Ramos (cell line): ENCODE data around the gene NOL12.

Source experiments
- in situ Hi-C: fragments of 300-500 bp; cut with MboI; formaldehyde crosslinking; loops from one replicate; pipeline ENCODE4 v1.14.3; 2022; ENCODE audit warnings: low sequenced_read_pairs; ENCODE audit not compliant: unreplicated experiment

The NOL12 gene

DNA sequence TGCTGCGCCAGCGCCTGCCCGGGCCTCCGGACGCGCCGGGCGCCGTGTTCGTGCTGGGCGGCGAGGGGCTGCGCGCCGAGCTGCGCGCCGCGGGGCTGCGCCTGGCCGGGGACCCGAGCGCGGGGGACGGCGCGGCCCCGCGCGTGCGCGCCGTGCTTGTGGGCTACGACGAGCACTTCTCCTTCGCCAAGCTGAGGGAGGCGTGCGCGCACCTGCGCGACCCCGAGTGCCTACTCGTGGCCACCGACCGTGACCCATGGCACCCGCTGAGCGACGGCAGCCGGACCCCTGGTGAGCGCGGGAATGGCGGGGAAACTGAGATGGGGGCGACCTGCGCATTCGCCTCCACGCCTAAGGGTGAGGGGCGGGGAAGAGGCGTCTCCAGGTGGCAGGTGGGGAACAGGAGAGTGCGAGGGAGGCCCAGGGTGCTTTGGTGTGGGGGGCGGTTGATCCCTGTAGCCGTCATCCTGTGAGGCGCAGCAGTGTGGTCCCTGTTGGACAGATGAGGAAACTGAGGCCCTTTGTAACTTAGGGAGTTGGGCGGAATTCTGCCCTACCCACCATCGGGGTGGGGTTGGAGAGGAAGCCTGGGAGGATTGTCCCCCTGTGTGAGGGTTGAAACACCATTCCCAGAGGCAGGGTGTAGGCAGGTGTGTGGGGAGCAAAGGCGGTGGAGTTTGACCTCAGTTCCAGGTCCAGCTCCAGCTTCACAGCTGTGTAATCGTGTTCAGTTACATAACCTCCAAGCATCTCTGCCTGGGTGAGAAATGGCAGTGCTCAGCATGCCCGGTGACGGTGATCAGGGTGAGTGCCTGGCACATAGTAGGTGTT lies 26.9 kb upstream of the NOL12 start:
- in situ Hi-C loops, result no loop called here

DNA sequence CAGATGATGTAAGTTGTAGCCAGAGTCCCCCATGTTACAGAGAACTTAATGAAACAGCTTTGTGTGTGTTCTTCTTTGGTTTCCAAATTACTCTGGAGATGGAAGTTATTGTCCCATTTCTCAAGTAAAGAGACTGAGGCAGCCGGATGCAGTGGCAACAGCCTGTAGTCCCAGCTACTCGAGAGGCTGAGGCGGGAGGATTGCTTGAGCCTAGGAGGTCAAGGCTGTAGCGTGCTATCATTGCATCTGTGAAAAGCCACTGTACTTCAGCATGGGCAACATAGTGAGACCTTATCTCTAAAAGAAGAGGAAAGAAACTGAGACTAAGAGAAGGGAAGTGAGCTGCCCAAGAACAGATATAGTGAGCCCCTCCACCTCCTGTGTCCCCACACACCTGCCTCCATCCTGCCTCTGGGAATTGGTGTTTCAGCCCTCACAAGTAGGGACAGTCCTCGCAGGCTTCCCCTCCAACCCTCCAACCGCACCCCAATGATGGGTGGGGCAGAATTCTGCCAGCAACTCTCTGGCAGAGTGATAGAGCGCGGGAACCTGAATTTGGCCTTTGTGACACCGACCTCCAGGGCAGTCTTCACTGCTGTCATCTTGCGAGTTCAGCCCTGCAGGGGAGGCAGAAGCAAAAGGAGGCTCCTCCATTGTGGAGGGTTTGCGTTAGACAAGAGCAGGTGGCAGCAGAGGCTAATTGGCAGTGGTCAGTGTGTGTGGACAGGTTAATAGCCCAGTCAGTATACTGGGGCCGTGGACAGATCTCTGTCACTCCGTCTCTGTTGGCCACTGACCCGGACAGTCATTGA lies 26.0 kb upstream of the NOL12 start:
- in situ Hi-C loops, result no loop called here

DNA sequence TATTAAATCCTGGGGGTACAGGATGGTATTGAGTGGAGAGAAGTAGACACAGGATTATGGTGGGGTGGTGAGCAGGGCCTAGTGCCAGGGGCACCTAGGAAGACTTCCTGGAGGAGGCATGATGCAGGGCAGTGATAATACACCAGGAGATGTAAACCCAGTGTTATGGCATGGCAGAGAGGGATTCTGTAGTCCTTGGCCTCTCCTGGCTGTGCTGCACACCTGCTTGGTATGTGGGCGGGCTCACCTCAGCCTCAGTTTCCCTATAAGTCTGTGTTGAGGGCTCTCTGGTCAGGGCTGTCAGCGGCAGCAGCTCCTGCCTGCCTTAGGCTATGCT lies 25.5 kb upstream of the NOL12 start:
- in situ Hi-C loops, result no loop called here

DNA sequence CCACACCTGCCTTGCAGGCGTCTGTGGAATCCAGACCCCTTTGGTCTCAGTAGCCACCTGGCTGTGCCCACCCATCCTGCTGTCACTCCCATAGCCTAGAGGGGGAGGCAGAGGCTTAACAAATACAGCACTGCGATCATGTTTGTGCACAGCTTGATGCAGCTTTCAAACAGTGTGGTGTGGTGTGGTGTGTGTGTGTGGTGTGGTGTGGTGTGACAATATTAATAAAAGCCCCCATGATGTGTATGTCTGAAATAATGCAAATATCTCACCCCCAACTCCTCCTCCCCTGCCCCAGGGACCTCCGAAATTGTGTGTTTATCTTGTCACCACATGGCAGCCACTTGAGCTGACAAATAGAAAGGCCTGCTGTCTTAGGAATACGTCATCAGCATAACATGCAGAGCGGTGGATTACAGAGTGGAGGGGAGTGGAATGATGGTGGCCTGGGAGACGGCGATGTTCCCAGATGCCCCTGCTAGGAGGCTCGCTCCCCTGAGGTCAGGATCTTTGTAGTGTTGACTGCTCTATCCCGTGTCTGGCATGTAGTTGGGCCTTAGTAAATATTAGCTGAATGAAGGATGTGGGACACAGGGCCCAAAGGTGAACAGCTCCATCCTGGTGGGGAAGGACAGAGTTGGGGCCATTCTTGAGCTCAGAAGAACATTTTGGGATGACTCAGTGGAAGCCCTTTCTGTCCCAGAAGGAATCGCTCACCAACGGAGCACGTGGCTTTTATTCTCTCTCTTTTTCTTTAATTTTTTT lies 24.8 kb upstream of the NOL12 start:
- in situ Hi-C loops, result no loop called here

DNA sequence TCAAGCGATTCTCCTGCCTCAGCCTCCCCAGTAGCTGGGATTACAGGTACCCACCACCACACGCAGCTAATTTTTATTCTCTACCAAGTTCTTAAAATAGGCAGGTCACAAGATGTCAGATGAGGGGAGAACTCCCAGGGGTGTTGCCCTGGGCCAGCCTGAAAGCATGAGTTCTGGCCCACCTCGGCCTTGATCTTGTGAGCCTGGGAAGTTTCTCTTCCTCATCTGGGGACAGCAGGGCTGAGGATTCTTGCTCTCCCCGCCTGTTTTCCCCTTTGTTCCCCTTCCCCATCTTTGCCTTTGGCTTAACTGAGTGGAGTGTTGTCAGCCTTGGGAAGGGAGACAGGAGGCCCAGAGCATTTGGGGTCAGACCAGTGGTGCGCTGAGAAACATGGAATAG lies 24.1 kb upstream of the NOL12 start:
- in situ Hi-C loops, result no loop called here

DNA sequence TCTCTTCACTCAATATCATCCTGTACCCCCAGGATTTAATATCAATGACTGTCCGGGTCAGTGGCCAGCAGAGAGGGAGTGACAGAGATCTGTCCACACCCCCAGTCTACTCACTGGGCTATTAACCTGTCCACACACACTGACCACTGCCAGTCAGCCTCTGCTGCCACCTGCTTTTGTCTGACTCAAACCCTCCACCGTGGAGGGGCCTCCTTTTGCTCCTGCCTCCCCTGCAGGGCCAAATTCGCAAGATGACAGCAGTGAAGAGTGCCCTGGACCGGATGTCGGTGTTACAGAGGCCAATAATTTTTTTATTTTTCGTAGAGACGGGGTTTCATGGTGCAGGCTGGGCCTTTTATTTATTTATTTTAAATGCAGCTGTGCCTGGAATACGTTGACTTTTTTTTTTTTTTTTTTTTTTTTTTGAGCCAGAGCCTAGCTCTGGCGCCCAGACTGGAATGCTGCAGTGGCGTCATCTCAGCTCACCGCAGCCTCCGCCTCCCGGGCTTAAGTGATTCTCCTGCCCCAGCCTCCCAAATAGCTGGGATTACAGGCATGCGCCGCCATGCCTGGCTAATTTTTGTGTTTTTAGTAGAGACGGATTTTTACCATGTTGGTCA lies 22.5 kb upstream of the NOL12 start:
- in situ Hi-C loops, result no loop called here

DNA sequence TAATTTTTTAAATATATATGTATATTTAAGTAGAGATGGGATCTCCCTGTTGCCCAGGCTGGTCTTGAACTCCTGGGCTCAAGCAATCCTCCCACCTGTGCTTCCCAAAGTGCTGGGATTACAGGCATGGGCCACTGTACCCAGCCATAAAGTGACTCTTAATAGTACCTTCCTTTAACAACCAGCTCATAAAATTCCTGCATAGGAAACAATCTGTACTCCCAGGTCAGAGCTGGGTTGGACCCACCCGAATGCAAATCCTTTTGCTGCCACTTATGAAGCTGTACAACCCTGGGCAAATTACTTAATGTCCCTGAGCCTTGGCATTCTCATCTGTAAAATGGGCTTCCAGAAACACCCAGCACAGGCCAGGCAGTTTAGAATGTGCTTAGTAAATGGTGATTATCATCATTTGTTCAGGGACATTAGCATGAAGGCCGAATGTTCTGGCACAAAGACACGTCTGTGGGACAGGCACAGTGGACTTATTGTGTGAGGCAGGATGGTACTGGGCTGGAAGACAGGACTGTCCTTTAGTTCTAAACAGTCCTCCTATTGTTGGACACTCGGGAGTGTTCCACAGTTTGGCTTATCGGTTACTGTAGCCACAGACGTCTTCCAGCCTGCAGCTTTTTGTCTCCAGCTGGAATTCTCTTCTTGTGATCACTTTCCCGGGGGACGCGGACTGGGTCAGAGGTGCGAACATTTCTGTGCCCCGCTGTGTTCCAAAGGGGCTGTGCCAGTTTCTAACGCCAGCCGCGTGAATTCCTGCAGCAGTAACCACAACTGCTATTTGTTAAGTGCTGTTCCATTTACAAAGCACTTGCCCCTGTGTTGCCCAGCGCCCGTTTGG lies 21.7 kb upstream of the NOL12 start:
- in situ Hi-C loops, result no loop called here

DNA sequence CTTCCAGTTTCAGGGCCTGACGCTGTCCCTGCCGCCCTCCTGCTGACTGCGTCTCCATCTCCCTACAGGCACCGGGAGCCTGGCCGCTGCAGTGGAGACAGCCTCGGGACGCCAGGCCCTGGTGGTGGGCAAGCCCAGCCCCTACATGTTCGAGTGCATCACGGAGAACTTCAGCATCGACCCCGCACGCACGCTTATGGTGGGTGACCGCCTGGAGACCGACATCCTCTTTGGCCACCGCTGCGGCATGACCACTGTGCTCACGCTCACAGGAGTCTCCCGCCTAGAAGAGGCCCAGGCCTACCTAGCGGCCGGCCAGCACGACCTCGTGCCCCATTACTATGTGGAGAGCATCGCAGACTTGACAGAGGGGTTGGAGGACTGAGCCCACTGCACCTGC lies 20.7 kb upstream of the NOL12 start:
- in situ Hi-C loops, result no loop called here

DNA sequence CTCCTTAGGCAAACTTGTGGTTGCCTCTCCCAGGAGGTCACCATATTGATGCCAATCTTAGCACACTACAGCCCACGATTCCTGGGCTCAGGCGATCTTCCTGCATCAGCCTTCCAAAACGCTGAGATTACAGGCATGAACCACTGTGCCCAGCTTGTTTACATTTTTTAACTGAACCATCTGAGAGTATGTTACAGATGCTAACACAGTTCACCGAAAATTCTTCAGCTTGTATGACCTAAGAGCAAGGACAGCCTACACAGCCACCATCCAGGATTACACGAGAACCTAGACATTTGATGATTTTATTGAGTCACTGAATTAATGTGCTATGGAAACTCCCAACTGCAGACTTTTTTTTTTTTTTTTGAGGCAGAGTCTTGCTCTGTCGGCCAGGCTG lies 16.6 kb upstream of the NOL12 start:
- in situ Hi-C loops, result no loop called here

DNA sequence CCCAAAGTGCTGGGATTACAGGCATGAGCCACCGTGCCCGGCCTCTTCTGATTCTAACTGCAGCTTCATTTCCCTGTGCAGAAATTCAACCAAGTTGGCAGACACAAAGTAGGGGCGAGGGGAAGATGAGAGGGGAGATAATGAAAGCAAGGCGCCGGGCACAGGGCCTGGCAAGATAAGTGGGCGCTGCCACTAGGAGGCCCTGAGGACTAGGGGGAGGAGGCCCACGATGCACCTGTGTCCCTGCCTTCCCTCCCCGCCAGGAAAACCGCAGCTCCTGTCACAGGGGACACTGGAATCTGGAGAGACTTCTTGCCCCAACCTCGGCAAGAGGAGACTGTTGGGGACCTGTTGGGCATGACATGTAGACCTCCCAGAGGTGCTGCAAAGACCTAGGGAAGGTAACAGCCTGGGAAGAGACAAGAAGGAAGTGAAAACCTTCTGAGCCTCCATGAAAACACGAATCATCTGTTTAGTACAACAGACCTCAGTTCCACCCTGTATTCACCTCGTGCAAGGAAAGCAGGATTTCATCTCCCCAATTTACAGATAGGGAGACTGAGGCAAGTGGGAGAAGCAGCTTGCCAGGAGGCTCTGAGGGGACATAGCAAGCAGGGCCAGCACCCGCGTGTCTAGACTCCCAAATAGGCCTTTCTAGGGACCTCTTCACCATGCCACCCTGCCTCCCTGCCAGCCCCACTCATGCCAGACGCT lies 13.8 kb upstream of the NOL12 start:
- in situ Hi-C loops, result no loop called here

DNA sequence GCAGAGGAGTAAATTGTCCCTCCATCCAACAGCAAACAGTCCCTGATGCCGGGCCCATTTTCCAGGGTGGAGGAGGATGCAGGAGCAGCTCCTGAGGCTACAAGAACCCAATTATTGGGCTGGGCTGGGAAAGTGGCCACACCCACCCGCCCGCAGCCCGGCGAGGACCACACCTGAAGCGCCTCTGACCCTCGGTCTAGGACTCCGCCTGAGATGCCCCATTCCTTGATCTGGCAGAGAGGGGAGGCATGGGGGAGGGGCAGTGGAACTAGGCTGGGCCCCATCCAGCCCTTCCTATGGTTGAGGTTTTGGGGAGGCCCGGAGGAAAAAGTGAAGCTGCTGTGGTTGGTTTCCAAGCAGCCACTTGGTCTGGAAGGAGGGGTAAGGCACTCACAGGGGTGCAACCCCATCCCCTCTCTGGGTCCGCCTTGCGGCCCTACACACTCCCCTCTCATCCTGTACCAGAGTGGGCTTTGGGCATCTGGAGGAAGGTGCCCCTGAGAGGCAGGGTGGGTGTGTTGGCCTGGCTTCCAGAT lies 13.2 kb upstream of the NOL12 start:
- in situ Hi-C loops, result no loop called here

DNA sequence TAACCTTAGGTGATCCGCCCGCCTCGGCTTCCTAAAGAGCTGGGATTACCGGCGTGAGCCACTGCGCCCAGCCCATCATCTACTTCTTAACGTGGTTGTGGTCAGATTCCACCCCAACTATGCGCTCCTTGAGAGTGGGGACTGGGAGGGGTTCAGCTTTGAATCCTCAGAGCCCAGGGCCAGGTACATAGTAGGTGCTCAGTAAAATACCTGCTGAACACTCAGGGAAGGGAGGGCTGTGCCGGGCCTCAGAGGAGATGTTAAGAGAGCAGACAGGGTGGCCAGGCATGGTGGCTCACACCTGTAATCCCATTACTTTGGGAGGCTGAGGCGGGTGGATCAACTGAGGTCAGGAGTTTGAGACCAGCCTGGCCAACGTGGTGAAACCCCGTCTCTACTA lies 11.9 kb upstream of the NOL12 start:
- in situ Hi-C loops, result no loop called here

DNA sequence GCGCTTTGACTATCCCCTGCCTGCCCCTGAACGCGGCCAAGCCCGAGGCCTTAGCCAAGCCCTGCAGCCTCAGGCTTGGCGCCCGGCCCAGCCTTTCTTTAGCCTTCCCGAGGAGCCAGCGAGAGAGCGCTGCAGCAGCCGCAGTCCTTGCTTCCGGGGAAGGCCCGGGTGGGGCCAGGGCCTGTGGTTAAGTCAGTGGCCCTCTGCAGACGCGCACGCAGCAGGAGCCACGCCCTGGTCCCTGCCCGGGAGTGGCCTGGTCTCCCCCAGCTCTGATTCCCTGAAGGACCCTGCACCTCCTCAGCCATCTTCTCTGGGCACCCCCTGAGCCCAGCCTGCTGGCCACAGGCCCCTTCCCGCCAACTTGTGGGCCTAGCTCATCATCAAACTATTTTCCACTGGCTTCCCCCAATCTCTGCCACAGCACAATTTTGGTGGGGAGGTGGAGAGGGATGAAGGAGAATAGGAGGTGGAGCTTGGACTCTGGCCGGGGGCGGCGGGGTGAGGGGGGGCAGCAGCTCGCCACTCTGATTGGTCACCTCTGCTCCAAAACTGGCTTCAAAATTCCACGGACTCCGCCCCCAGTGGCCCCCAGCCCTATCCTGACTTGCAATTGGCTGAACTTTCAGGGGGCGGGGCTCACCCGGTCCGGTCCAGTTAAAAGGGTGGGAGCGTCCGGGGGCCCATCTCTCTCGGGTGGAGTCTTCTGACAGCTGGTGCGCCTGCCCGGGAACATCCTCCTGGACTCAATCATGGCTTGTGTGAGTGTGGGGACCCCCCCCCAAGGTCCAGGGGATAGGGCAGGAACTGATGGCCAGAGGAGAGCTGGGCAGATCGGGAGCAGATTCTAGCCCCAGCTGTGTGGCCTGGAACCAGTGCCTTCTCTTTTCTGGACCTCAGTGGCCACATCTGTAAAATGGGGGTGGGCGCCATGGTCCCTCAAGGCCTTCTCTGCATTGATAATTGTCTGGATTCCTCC lies 10.9 kb upstream of the NOL12 start, which contains the start of gene LGALS1:
Gene LGALS1, plus strand, starts transcription at position 686 of the 979 bp plus-strand sequence. Its CDS starts 67 bp downstream, at position 753.
- in situ Hi-C loops, result no loop called here

DNA sequence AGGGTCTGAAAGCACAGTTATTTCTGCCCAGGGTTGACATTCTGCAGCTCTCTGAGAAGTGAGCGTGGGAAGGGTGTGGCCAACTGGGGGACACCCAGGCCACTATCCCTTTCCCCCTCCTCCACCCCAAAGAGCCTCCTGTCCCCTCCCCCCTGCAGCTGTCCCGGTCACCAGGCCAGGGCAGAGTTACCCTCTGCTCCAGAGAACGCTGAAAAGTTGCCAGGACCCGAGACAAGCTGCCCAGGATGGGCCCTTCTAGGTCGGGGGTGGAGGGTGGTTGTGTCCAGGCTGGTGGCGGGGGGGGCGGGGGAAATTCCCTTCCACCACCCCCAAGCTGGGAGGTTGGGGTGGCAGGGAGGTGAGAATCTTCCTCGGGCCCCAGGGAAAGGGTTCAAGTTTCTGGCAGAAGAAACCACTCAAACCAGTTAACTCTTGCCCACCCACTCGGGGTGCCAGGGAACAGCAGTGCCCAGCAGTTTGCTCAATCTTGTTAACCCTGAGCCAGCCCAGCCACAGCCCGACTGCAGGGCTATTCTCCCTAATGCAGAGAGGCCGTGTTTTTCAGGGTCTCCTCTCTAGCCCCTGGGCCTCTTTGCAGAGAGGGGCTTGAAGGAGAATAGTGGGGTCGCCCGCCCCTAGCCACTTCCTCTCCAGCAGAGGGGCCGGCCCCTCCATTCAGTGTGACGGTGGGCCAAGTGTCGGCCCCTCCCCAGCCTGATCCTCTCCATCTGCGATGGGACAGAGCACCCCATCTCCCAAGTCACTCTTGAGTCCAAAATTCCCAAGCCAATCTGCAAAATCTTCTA lies 10.0 kb upstream of the NOL12 start:
- in situ Hi-C loops, result no loop called here

DNA sequence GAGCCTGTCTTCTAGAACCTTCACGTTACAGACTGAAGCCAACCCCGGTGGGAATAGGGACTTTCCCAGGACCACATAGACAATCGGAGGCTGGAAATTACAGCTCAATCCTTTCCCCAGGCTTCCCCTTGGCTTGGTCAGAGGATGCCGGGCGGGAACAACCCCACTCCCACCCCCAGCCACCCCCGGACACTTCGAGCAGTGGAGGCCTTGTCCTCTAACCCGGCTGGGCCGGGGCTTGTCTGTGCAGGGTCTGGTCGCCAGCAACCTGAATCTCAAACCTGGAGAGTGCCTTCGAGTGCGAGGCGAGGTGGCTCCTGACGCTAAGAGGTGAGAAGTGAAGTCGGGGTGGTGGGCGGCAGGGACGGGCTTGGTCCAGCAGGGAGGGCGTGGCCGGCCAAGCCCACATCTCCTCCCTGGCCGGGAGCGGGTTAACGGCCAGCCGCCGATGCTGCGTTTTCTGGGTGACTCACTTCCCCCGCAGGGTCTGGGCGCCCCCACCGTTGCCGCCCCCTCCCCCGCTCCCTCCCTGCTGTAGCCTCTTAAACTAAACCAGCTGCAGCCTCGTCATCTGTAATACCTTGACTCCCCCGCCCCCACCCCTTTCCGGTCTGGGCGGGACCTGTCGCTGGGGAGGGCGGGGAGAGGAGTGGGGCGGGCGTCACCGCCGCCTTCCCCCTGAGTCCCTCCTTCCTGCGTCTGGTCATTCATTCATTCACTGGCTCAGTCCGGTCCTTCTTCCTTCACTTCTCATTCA lies 9.2 kb upstream of the NOL12 start:
- in situ Hi-C loops, result no loop called here

DNA sequence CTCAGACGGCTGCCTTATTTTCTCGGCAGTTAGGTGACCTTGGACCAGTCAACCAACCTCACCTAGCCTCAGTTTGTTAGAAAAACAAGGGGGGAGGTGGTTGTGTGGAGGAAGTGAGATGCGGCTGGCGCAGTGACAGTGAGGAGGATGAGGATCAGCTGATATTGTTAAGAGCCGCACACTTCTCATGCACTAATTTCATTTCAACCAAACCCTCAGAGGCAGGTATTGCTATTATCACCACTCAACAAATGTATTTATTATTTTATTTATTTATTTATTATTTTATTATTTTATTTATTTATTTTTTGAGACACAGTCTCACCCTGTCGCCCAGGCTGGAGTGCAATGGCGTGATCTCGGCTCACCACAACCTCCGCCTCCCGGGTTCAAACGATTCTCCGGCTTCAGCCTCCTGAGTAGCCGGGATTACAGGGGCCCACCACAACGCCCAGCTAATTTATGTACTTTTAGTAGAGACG lies 8.6 kb upstream of the NOL12 start:
- in situ Hi-C loops, result no loop called here
